ENCODE results near the gene FOXO4.
A peak's percentile ranks its signal among the peaks of the same experiment; 100 is the strongest.

Gene FOXO4

GRCh38 chrX:71098302-71098701 lies 2.7 kb downstream of the FOXO4 start:
- ChIA-PET CTCF (interaction anchor here (1.1 to 1.5 kb wide), 3 partner anchors 32 to 84 kb away, joined by 3 to 5 read pairs (median 4); no protein-coding TSS in a partner anchor), POLR2A (no interaction called here)
- TF ChIP-seq CTCF (IDR thresholded peaks at IDR 0.05; ENCODE audit: control extremely low read depth, extremely low read depth, low read depth, missing control alignments) = peak; percentile 43
- DNase-seq (ENCODE audit: extremely low spot score) = peak; percentile 62

GRCh38 chrX:71098951-71099506 lies 3.4 kb downstream of the FOXO4 start:
- ChIA-PET POLR2A (interaction anchor here (2.5 kb wide), 1 partner anchor 19 kb away, joined by 8 read pairs; the partner anchor contains the start of gene MED12), CTCF (interaction anchor here (0.9 to 3.3 kb wide), 7 partner anchors 9 to 81 kb away, joined by 3 to 16 read pairs (median 4); partner anchors contain the start of genes IL2RG and MED12)
- no peak for TF ChIP-seq CTCF (IDR thresholded peaks at IDR 0.05; ENCODE audit: control extremely low read depth, extremely low read depth, low read depth, missing control alignments)
- no peak for DNase-seq (ENCODE audit: extremely low spot score)

GRCh38 chrX:71099736-71100135 lies 4.1 kb downstream of the FOXO4 start:
- ChIA-PET CTCF (interaction anchor here (0.9 to 3.3 kb wide), 7 partner anchors 9 to 80 kb away, joined by 3 to 16 read pairs (median 4); partner anchors contain the start of genes IL2RG and MED12), POLR2A (interaction anchor here (1.6 to 2.5 kb wide), 2 partner anchors 12 to 19 kb away, joined by 7 to 8 read pairs; partner anchors contain the start of genes IL2RG and MED12)
- no peak for DNase-seq (ENCODE audit: extremely low spot score)
- no peak for TF ChIP-seq CTCF (IDR thresholded peaks at IDR 0.05; ENCODE audit: control extremely low read depth, extremely low read depth, low read depth, missing control alignments)

- ChIA-PET POLR2A (interaction anchor here (1.6 to 2.5 kb wide), 3 partner anchors 11 to 18 kb away, joined by 7 to 12 read pairs (median 8); partner anchors contain the start of genes IL2RG and MED12), CTCF (interaction anchor here (0.8 to 3.3 kb wide), 6 partner anchors 9 to 81 kb away, joined by 3 to 16 read pairs (median 6); partner anchors contain the start of gene IL2RG)
- no peak for DNase-seq (ENCODE audit: extremely low spot score)
- no peak for TF ChIP-seq CTCF (IDR thresholded peaks at IDR 0.05; ENCODE audit: control extremely low read depth, extremely low read depth, low read depth, missing control alignments)
Observed at GRCh38 chrX:71100581-71101505, 5.2 kb downstream of the FOXO4 start.

GRCh38 chrX:71102292-71102691 lies 6.6 kb downstream of the FOXO4 start:
- no peak for DNase-seq (ENCODE audit: extremely low spot score)
- TF ChIP-seq CTCF (IDR thresholded peaks at IDR 0.05; ENCODE audit: control extremely low read depth, extremely low read depth, low read depth, missing control alignments) = no peak
- POLR2A ChIA-PET = interaction anchor here (2.2 kb wide), 1 partner anchor 9 kb away, joined by 12 read pairs; the partner anchor contains the start of gene IL2RG
- CTCF ChIA-PET = interaction anchor here (1.2 to 1.8 kb wide), 3 partner anchors 11 to 77 kb away, joined by 4 to 8 read pairs (median 4); no protein-coding TSS in a partner anchor
